Endodermal cell (in vitro differentiated cells): ENCODE data around the gene STAT6. TPM values are rescaled to one million over a fixed set of nuclear protein-coding genes. Genes with fewer than 3 reads are reported as not detected.

Experiments
- DNase-seq: peaks from one replicate; pipeline ENCODE4 v3.0.0-alpha.2; 2017
- H3K27ac ChIP-seq: 2 replicates; pipeline ENCODE4 v1.5.1; 2013; ENCODE audit warnings: mild to moderate bottlenecking, low read depth, low read length, moderate library complexity
- H3K27me3 ChIP-seq: 2 replicates; pipeline ENCODE4 v1.6.1; 2013; ENCODE audit warnings: mild to moderate bottlenecking, low read length, moderate library complexity; ENCODE audit not compliant: insufficient read depth, control insufficient read depth, poor library complexity, severe bottlenecking
- H3K36me3 ChIP-seq: 2 replicates; pipeline ENCODE4 v1.7.0; 2013; ENCODE audit warnings: mild to moderate bottlenecking, low read length, moderate library complexity; ENCODE audit not compliant: control insufficient read depth, insufficient read depth
- H3K4me1 ChIP-seq: one replicate; pipeline ENCODE4 v1.7.0; 2013; ENCODE audit warnings: low read length; ENCODE audit not compliant: control insufficient read depth, insufficient read depth
- H3K4me3 ChIP-seq: 2 replicates; pipeline ENCODE4 v1.5.1; 2013; ENCODE audit warnings: mild to moderate bottlenecking, low read length, moderate library complexity
- H3K9ac ChIP-seq: 2 replicates; pipeline ENCODE4 v1.6.1; 2013; ENCODE audit warnings: mild to moderate bottlenecking, low read length, moderate library complexity; ENCODE audit not compliant: poor library complexity, severe bottlenecking; ENCODE audit errors: extremely low read depth
- H3K9me3 ChIP-seq: 2 replicates; pipeline ENCODE4 v1.6.1; 2013; ENCODE audit warnings: mild to moderate bottlenecking, low read length, moderate library complexity; ENCODE audit not compliant: control insufficient read depth
- H3K27ac Mint-ChIP-seq: 2 replicates; pipeline ENCODE4 v1.8.0; 2020; ENCODE audit warnings: mixed read lengths
- H3K27me3 Mint-ChIP-seq: 2 replicates; pipeline ENCODE4 v1.8.0; 2021; ENCODE audit warnings: mild to moderate bottlenecking, mixed read lengths; ENCODE audit not compliant: insufficient read depth
- H3K36me3 Mint-ChIP-seq: 2 replicates; pipeline ENCODE4 v1.8.0; 2020; ENCODE audit warnings: low read depth, mixed read lengths
- H3K4me1 Mint-ChIP-seq: 2 replicates; pipeline ENCODE4 v1.8.0; 2020; ENCODE audit warnings: mixed read lengths
- H3K4me3 Mint-ChIP-seq: 2 replicates; pipeline ENCODE4 v1.8.0; 2020; ENCODE audit warnings: mild to moderate bottlenecking, moderate library complexity, mixed read lengths
- H3K9me3 Mint-ChIP-seq: 2 replicates; pipeline ENCODE4 v1.8.0; 2020; ENCODE audit warnings: mild to moderate bottlenecking, mixed read lengths
- WGBS, 2 experiments: methylation state at CpG; one replicate each; pipeline versions ENCODE4 v1.1.5 to v1.1.7; 2013; ENCODE audit warnings: missing lambda C conversion rate in 2 of 2, mixed read lengths in 1 of 2; ENCODE audit not compliant: insufficient coverage in 1 of 2, insufficient read length in 1 of 2; 5-methylcytosine and 5-hydroxymethylcytosine counted together
- total RNA-seq, 2 donors: library from RNA; stranded (reverse); fragmentation: NEBNext Ultra II Directional in 1 of 2; extraction: Animal tissue kit (Norgen Biotek cat#: 25700) in 1 of 2; gene quantifications; 2 replicates in 1 of 2; 3 replicates in 1 of 2; pipeline ENCODE4 v1.2.1, GENCODE V29; 2021
- TF ChIP-seq, protein P1 (sequence below): fragments of 200-600 bp; sonication (generic); conservative IDR thresholded peaks from 2 replicates; pipeline ENCODE4 v1.5.0; 2021; ENCODE audit warnings: antibody characterized with exemption, mild to moderate bottlenecking

STAT6 gene
- total RNA-seq, 2 donors from 2014 or later = 60.2 to 102 TPM

DNA sequence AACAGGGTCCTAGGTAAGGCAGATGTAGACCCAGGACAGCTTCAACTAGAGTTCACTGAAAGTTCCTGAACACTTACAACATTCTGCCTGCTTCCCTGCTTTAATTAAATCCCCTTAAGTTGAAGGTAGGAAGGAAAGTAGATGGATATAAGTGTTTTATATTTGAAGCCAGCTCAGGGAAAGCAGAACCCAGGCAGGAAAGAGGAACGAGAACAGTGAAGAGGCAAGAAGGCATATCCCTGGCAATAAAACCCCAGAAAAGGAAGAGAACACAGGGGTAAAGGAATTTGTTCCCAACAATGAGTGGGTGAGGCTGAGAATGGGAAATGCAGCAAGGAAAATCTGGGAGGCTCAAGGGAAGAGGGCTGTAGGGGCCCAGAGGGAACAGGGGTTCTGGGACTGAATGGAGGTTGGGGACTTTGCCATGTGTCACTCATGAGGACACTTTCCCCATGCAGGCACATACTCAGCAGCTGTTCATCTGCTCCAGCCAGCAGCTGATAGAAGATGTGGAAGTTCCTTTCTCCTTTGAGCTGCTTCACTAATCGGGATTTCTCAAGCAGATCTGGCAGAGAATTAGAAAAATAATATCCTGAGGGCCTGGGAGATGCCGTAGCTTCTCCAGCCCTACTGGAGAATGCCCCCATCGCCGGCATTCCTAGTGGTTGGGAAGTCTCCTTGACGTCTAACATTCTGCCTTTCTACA lies 64.9 kb downstream of the STAT6 start:
- Mint-ChIP-seq H3K4me1 (peaks cover 16% of the 10 kb centered on the region), H3K27ac (no peak overlapping the region), H3K36me3 (no peaks in the 10 kb centered on the region), H3K9me3 (no peaks in the 10 kb centered on the region), H3K4me3 (no peak overlapping the region), H3K27me3 (peaks cover 57% of the 10 kb centered on the region)
- TF ChIP-seq, protein P1, sequence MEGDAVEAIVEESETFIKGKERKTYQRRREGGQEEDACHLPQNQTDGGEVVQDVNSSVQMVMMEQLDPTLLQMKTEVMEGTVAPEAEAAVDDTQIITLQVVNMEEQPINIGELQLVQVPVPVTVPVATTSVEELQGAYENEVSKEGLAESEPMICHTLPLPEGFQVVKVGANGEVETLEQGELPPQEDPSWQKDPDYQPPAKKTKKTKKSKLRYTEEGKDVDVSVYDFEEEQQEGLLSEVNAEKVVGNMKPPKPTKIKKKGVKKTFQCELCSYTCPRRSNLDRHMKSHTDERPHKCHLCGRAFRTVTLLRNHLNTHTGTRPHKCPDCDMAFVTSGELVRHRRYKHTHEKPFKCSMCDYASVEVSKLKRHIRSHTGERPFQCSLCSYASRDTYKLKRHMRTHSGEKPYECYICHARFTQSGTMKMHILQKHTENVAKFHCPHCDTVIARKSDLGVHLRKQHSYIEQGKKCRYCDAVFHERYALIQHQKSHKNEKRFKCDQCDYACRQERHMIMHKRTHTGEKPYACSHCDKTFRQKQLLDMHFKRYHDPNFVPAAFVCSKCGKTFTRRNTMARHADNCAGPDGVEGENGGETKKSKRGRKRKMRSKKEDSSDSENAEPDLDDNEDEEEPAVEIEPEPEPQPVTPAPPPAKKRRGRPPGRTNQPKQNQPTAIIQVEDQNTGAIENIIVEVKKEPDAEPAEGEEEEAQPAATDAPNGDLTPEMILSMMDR = no peak
- H3K9me3 ChIP-seq = no peaks in the 10 kb centered on the region
- H3K36me3 ChIP-seq = no peaks in the 10 kb centered on the region
- H3K4me3 ChIP-seq = no peak overlapping the region
- no peak overlapping the region for H3K9ac ChIP-seq
- H3K27me3 ChIP-seq = peaks cover 66% of the 10 kb centered on the region
- no peak overlapping the region for H3K27ac ChIP-seq
- peaks cover 4% of the 10 kb centered on the region for H3K4me1 ChIP-seq
- DNase-seq = peak; percentile 36
- 86 to 87% methylated on average over 6 of the region's 6 CpGs for WGBS, 2 experiments

Other genes with a start within 250 kb of the STAT6 start
- not detected for gene SDR9C7, start 177.0 kb downstream of the STAT6 start, total RNA-seq
- gene RDH16, start 153.8 kb downstream of the STAT6 start, total RNA-seq = 1 to 10 TPM; 1.1 to 3.0 TPM
- 10 to 100 TPM; 22.1 to 25.7 TPM for gene ZBTB39, start 104.8 kb downstream of the STAT6 start, total RNA-seq
- 1 to 10 TPM; 1.8 to 5.4 TPM for gene TAC3, start 94.8 kb downstream of the STAT6 start, total RNA-seq
- gene MYO1A, start 61.2 kb downstream of the STAT6 start, total RNA-seq = 1 to 10 TPM in 1 of 2 donors, under 1 TPM in 1; 0.77 to 1.7 TPM
- gene NEMP1, start 32.6 kb downstream of the STAT6 start, total RNA-seq = 10 to 100 TPM; 36.3 to 52.6 TPM
- 10 to 100 TPM; 13.5 to 21.7 TPM for gene NAB2, start 22.2 kb downstream of the STAT6 start, total RNA-seq
- 10 to 100 TPM; 74.5 to 87.7 TPM for gene LRP1, start 17.1 kb upstream of the STAT6 start, total RNA-seq
- not detected for gene LRP1-AS, start 36.3 kb upstream of the STAT6 start, total RNA-seq
- 1 to 10 TPM in 1 of 2 donors, under 1 TPM in 1; 0.31 to 1.1 TPM for gene NXPH4, start 105.4 kb upstream of the STAT6 start, total RNA-seq
- 100 to 1,000 TPM in 1 of 2 donors, 10 to 100 TPM in 1; 76.7 to 134 TPM for gene SHMT2, start 118.3 kb upstream of the STAT6 start, total RNA-seq
- gene STAC3, start 139.8 kb upstream of the STAT6 start, total RNA-seq = 1 to 10 TPM; 5.9 to 6.8 TPM